OCI-LY7 (cell line): ENCODE measurements around the gene CUBN.

Experiments used
- EZH2phosphoT487 ChIP-seq: fragments of 200-600 bp; sonication (generic); IDR thresholded peaks from 2 replicates; pipeline ENCODE4 v1.6.1; 2018; ENCODE audit warnings: low read depth, borderline replicate concordance, mild to moderate bottlenecking, mixed run types, antibody characterized with exemption, low read length, moderate library complexity, mixed read lengths
- TF ChIP-seq, protein P1 (sequence below): fragments of 200-600 bp; sonication (generic); conservative IDR thresholded peaks from 2 replicates; pipeline ENCODE4 v1.5.1; 2014; ENCODE audit warnings: mild to moderate bottlenecking, antibody characterized with exemption, low read length, moderate library complexity, mixed read lengths

DNA sequence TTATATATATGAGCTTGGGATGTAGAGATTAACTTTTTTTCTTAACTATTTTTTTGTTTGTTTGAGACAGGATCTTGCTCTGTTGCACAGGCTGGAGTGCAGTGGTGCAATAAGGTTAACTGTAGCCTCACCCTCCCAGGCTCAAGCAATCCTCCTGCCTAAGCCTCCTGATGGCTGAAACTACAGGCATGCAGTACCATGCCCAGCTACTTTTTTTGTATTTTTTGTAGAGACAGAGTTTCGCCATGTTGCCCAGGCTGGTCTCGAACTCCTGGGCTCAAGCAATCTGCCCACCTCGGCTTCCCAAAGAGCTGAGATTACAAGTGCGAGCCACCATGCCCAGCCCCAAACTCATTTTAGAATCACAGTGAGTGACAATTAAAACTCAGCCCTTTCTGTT is 105.2 kb downstream of the CUBN start:
- TF ChIP-seq, protein P1, sequence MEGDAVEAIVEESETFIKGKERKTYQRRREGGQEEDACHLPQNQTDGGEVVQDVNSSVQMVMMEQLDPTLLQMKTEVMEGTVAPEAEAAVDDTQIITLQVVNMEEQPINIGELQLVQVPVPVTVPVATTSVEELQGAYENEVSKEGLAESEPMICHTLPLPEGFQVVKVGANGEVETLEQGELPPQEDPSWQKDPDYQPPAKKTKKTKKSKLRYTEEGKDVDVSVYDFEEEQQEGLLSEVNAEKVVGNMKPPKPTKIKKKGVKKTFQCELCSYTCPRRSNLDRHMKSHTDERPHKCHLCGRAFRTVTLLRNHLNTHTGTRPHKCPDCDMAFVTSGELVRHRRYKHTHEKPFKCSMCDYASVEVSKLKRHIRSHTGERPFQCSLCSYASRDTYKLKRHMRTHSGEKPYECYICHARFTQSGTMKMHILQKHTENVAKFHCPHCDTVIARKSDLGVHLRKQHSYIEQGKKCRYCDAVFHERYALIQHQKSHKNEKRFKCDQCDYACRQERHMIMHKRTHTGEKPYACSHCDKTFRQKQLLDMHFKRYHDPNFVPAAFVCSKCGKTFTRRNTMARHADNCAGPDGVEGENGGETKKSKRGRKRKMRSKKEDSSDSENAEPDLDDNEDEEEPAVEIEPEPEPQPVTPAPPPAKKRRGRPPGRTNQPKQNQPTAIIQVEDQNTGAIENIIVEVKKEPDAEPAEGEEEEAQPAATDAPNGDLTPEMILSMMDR: no peak
- no peak for TF ChIP-seq EZH2phosphoT487
